K562 (cell line): Measurements from ENCODE around the gene DUSP28. TPM values are rescaled to one million over a fixed set of nuclear protein-coding genes. Genes with fewer than 3 reads are reported as not detected.

Experiments used
- ATAC-seq: fragments of 200-7000 bp; cut with Tn5 transposase; 3 replicates; pipeline ENCODE4 v1.9.1; 2020; ENCODE audit warnings: moderate library complexity
- BruUV-seq: library from RNA; stranded (reverse); fragments of 400-500 nt; replicated peaks from 2 replicates; lab custom pipeline; 2021; lab: Mats Ljungman, UMichigan
- CTCF ChIA-PET: fragments of 300-600 bp; formaldehyde crosslinking; extraction: SDS; loops from one replicate; lab custom pipeline; 2021; ENCODE audit warnings: low intra/inter-chr PET ratio; lab: Yijun Ruan, JAX
- POLR2A ChIA-PET: fragments of 300-600, 350-650 bp; sonication (Branson Sonifier 250); formaldehyde crosslinking; extraction: SDS; loops from one replicate; lab custom pipeline; 2021; ENCODE audit warnings: antibody characterized with exemption, inconsistent platforms; lab: Yijun Ruan, JAX
- DNase-seq, 4 experiments: peaks; one replicate each; pipeline versions ENCODE4 v3.0.0 to v3.0.0-alpha.2; 2011 to 2018; ENCODE audit warnings: low spot score in 3 of 4, mixed read lengths in 3 of 4; ENCODE audit errors: extremely low read depth in 1 of 4
- FAIRE-seq: peaks from 2 replicates; lab custom pipeline; 2011; peaks lifted over from hg19 to GRCh38; lab: Jason Lieb, UNC
- H2AFZ ChIP-seq: 2 replicates; pipeline ENCODE4 v1.6.0; 2011; ENCODE audit warnings: low read depth, low read length, control low read depth, inconsistent platforms
- H3K27ac ChIP-seq: fragments of 200-600 bp; 3 replicates; pipeline ENCODE4 v1.8.0; 2011; ENCODE audit warnings: low read depth, mild to moderate bottlenecking, control low read depth, inconsistent platforms, low read length, moderate library complexity, mixed read lengths; ENCODE audit errors: extremely low read depth
- H3K27me3 ChIP-seq, 2 experiments: fragments of 300-600 bp in 1 of 2; 2 replicates in 1 of 2; 3 replicates in 1 of 2; pipeline versions ENCODE4 v1.6.0 to v1.8.0; 2011; ENCODE audit warnings: inconsistent platforms in 2 of 2, low read length in 2 of 2, mild to moderate bottlenecking in 1 of 2, mixed read lengths in 1 of 2, moderate library complexity in 1 of 2; ENCODE audit not compliant: control insufficient read depth in 2 of 2, insufficient read depth in 2 of 2
- H3K36me3 ChIP-seq: fragments of 300-600 bp; 3 replicates; pipeline ENCODE4 v1.8.0; 2011; ENCODE audit warnings: mild to moderate bottlenecking, low read length, inconsistent platforms; ENCODE audit not compliant: control insufficient read depth, insufficient read depth
- H3K4me1 ChIP-seq, 2 experiments: fragments of 200-600 bp in 1 of 2; replicated peaks in 1 of 2; 2 replicates in 1 of 2; 3 replicates in 1 of 2; pipeline versions ENCODE4 v1.5.1 to v1.8.0; 2011; ENCODE audit warnings: inconsistent platforms in 2 of 2, low read length in 2 of 2, mild to moderate bottlenecking in 1 of 2, mixed read lengths in 1 of 2, moderate library complexity in 1 of 2; ENCODE audit not compliant: control insufficient read depth in 2 of 2, insufficient read depth in 2 of 2
- H3K4me2 ChIP-seq: 2 replicates; pipeline ENCODE4 v1.6.1; 2011; ENCODE audit warnings: low read length, control low read depth, inconsistent platforms, mixed read lengths; ENCODE audit not compliant: insufficient read depth
- H3K4me3 ChIP-seq: fragments of 200-600 bp; sonication (generic), shearing (Covaris generic); 2 replicates; pipeline ENCODE4 v1.5.1; 2016; ENCODE audit warnings: control low read depth, inconsistent platforms
- H3K79me2 ChIP-seq: fragments of 200-600 bp; 3 replicates; pipeline ENCODE4 v1.8.0; 2011; ENCODE audit warnings: low read length, inconsistent platforms; ENCODE audit not compliant: control insufficient read depth, insufficient read depth
- H3K9ac ChIP-seq, 2 experiments: 2 replicates each; pipeline versions ENCODE4 v1.6.0 to v1.6.1; 2011; ENCODE audit warnings: low read depth in 2 of 2, low read length in 2 of 2, control low read depth in 1 of 2, inconsistent platforms in 1 of 2, mild to moderate bottlenecking in 1 of 2, mixed read lengths in 1 of 2; ENCODE audit not compliant: insufficient read depth in 1 of 2
- H3K9me1 ChIP-seq: one replicate; pipeline ENCODE4 v1.6.0; 2011; ENCODE audit warnings: inconsistent platforms, mild to moderate bottlenecking, low read length, moderate library complexity; ENCODE audit not compliant: control insufficient read depth, insufficient read depth
- H3K9me3 ChIP-seq: replicated peaks from 2 replicates; pipeline ENCODE4 v1.5.1; 2011; ENCODE audit warnings: low read depth, low read length, inconsistent platforms; ENCODE audit not compliant: control insufficient read depth, insufficient read depth
- H4K20me1 ChIP-seq: replicated peaks from 2 replicates; pipeline ENCODE4 v1.6.1; 2011; ENCODE audit warnings: low read length, inconsistent platforms, mixed read lengths; ENCODE audit not compliant: control insufficient read depth, insufficient read depth
- ARNT ChIP-seq, 2 experiments: fragments of 450-650 bp; IDR thresholded peaks; 2 replicates each; pipeline ENCODE4 v1.6.1; 2016; ENCODE audit warnings: mild to moderate bottlenecking in 1 of 2
- C11orf30 ChIP-seq: fragments of 450-650 bp; IDR thresholded peaks from 2 replicates; pipeline ENCODE4 v1.6.1; 2016; ENCODE audit warnings: low read depth, mild to moderate bottlenecking
- ELF2 ChIP-seq: fragments of 250-450 bp; sonication (Bioruptor Pico); IDR thresholded peaks from 2 replicates; pipeline ENCODE4 v1.5.0; 2021; ENCODE audit warnings: mild to moderate bottlenecking
- HDAC1 ChIP-seq, 2 experiments: fragments of 450-650 bp; IDR thresholded peaks; 2 replicates each; pipeline ENCODE4 v1.6.1; 2016 to 2017; ENCODE audit warnings: inconsistent platforms in 1 of 2, mild to moderate bottlenecking in 1 of 2, moderate library complexity in 1 of 2
- MEF2D ChIP-seq: conservative IDR thresholded peaks from 2 replicates; pipeline ENCODE4 v1.6.1; 2016; ENCODE audit warnings: low read depth, missing genetic modification characterization, missing compliant biosample characterization
- NFE2L1 ChIP-seq: fragments of 450-650 bp; IDR thresholded peaks from 2 replicates; pipeline ENCODE4 v1.6.1; 2016; ENCODE audit warnings: missing genetic modification characterization, low read depth, mild to moderate bottlenecking, missing compliant biosample characterization, moderate library complexity, borderline replicate concordance
- NR2F6 ChIP-seq: fragments of 450-650 bp; formaldehyde crosslinking; IDR thresholded peaks from 2 replicates; pipeline ENCODE4 v1.4.0; 2020; ENCODE audit warnings: mild to moderate bottlenecking
- PTRF ChIP-seq: fragments of 450-650 bp; IDR thresholded peaks from 2 replicates; pipeline ENCODE4 v1.6.1; 2016; ENCODE audit warnings: mild to moderate bottlenecking, missing genetic modification characterization, missing compliant biosample characterization
- RNF2 ChIP-seq: sonication (generic); IDR thresholded peaks from 2 replicates; pipeline ENCODE4 v1.6.1; 2016
- TRIM24 ChIP-seq, 2 experiments: fragments of 450-650 bp; IDR thresholded peaks; 2 replicates each; pipeline ENCODE4 v1.6.1; 2016
- XRCC3 ChIP-seq: fragments of 450-650 bp; IDR thresholded peaks from 2 replicates; pipeline ENCODE4 v1.6.1; 2017; ENCODE audit warnings: mild to moderate bottlenecking, moderate library complexity
- ZFP30 ChIP-seq: fragments of 250-450 bp; sonication (Bioruptor Pico); IDR thresholded peaks from 2 replicates; pipeline ENCODE4 v1.8.0; 2022; ENCODE audit warnings: moderate library complexity, mild to moderate bottlenecking, inconsistent platforms, borderline replicate concordance
- ZNF174 ChIP-seq: fragments of 250-450 bp; sonication (Bioruptor Pico); IDR thresholded peaks from 2 replicates; pipeline ENCODE4 v1.4.0; 2020; ENCODE audit warnings: mild to moderate bottlenecking
- ZNF282 ChIP-seq: sonication (generic); formaldehyde crosslinking; IDR thresholded peaks from 2 replicates; pipeline ENCODE4 v1.8.1; 2023; ENCODE audit warnings: missing genetic modification reagents
- ZNF3 ChIP-seq: fragments of 250-450 bp; sonication (Bioruptor Pico); IDR thresholded peaks from 2 replicates; pipeline ENCODE4 v1.5.0; 2021; ENCODE audit warnings: mild to moderate bottlenecking, moderate library complexity
- ZNF316 ChIP-seq: fragments of 450-650 bp; IDR thresholded peaks from 2 replicates; pipeline ENCODE4 v1.6.1; 2016
- ZNF57 ChIP-seq: fragments of 450-650 bp; formaldehyde crosslinking; IDR thresholded peaks from 2 replicates; pipeline ENCODE4 v1.4.0; 2020; ENCODE audit warnings: mild to moderate bottlenecking, moderate library complexity
- ZNF766 ChIP-seq: fragments of 200-800 bp; sonication (Bioruptor generic); conservative IDR thresholded peaks from 2 replicates; pipeline ENCODE4 v1.6.1; 2016; ENCODE audit warnings: missing genetic modification characterization, missing compliant biosample characterization
- WGBS: fragments of 100-300 bp; shearing (Covaris generic); methylation state at CpG from one replicate; pipeline ENCODE4 v1.1.6; 2016; ENCODE audit warnings: low coverage, mixed read lengths; ENCODE audit not compliant: insufficient coverage; ENCODE audit errors: missing lambda C conversion rate; 5-methylcytosine and 5-hydroxymethylcytosine counted together
- in situ Hi-C: fragments of 300-500 bp; cut with MboI; formaldehyde crosslinking; loops from 4 replicates; pipeline ENCODE4 v1.15.0; 2018; ENCODE audit warnings: inconsistent platforms, mixed read lengths
- intact Hi-C: fragments of 100-400 bp; cut with micrococcal nuclease; formaldehyde crosslinking; loops from 2 replicates; pipeline ENCODE4 v1.14.2; 2022
- polyA plus RNA-seq, 8 experiments: library from polyadenylated mRNA; depleted of rRNA in 4 of 8; stranded (reverse) in 5 of 8; unstranded in 3 of 8; fragments of >200 nt; fragmentation: Nextera tagmentation in 2 of 8; fragmentation: Illumina TruSeq in 1 of 8; extraction: Ambion mirVana in 2 of 8; extraction: Trizol in 1 of 8; gene quantifications; 2 replicates each; pipeline versions ENCODE4 v1.2.1 to v1.2.3, GENCODE V29; 2011 to 2014; ENCODE audit warnings: inconsistent platforms in 1 of 8, missing spikeins in 1 of 8
- total RNA-seq, 7 experiments: library from RNA; depleted of rRNA in 6 of 7; stranded (reverse); fragments of >200 nt in 6 of 7; fragmentation: Illumina TruSeq in 2 of 7; extraction: Trizol in 2 of 7; gene quantifications; 2 replicates each; pipeline versions ENCODE4 v1.2.1 to v1.2.3, GENCODE V29; 2011 to 2021; ENCODE audit warnings: low replicate concordance in 1 of 7
- TF ChIP-seq, protein P1 (sequence below): sonication (generic); formaldehyde crosslinking; IDR thresholded peaks from 2 replicates; pipeline ENCODE4 v1.8.0; 2023; ENCODE audit warnings: mild to moderate bottlenecking, missing genetic modification reagents
- TF ChIP-seq, protein P2 (sequence below): sonication (generic); IDR thresholded peaks from 2 replicates; pipeline ENCODE4 v1.6.1; 2016

Gene DUSP28
- total and polyA plus RNA-seq, 9 of the 15 experiments (the other 6 are each of a cell fraction or from before 2014, with no cell fraction given), result 2.8 to 8.1 (median 4.2) TPM

GRCh38 chr2:240568678-240569522, 8.7 kb downstream of the DUSP28 start:
- H3K27me3 ChIP-seq, result no peaks in the 10 kb centered on the region
- no peak for ATAC-seq
- FAIRE-seq, result no peak
- H3K9ac ChIP-seq, result peak overlapping the region; percentile 42 to 89; a peak in 3 of 4 replicates
- CTCF ChIA-PET, result no interaction called here
- H3K79me2 ChIP-seq, result peaks cover 58% of the 10 kb centered on the region
- peak overlapping the region; percentile 59 for H3K27ac ChIP-seq
- POLR2A ChIA-PET, result interaction anchor here (0.6 to 1.4 kb wide), 3 partner anchors 10 to 18 kb away, joined by 3 to 5 read pairs (median 4); partner anchors contain the start of gene CAPN10
- WGBS, result 3% methylated on average over 20 of the region's 93 CpGs
- no peaks in the 10 kb centered on the region for H4K20me1 ChIP-seq
- DNase-seq, result peak; percentile 34 to 61 (median 55)
- peaks cover 8% of the 10 kb centered on the region; the same call in 2 of the 3 replicates for H3K36me3 ChIP-seq
- no peaks in the 10 kb centered on the region for H3K9me1 ChIP-seq
- peaks cover 24 to 83% of the 10 kb centered on the region in 2 experiments for H3K4me1 ChIP-seq
- in situ Hi-C loops, result no loop called here
- intact Hi-C loops, result loop anchor here (10.0 kb wide), 1 partner anchor 54 kb away; no protein-coding TSS in a partner anchor
- no TSS peak for BruUV-seq
- H3K9me3 ChIP-seq, result no peaks in the 10 kb centered on the region
- 0 out of 2 replicates have a peak overlapping the region, but pooled peaks have one; percentile 45 for H2AFZ ChIP-seq
- peak overlapping the region; percentile 77 for H3K4me2 ChIP-seq
- H3K4me3 ChIP-seq, result peak overlapping the region; percentile 58
- no peak for TF ChIP-seq XRCC3
- TF ChIP-seq MEF2D (tag), result no peak
- TF ChIP-seq ARNT (IDR thresholded peaks at IDR 0.05), result no peak
- no peak for TF ChIP-seq HDAC1 (IDR thresholded peaks at IDR 0.05)
- TF ChIP-seq TRIM24 (IDR thresholded peaks at IDR 0.05), result no peak
- no peak for TF ChIP-seq ZNF57 (CRISPR knock-in tag)
- no peak for TF ChIP-seq PTRF (tag)
- TF ChIP-seq, protein P1, sequence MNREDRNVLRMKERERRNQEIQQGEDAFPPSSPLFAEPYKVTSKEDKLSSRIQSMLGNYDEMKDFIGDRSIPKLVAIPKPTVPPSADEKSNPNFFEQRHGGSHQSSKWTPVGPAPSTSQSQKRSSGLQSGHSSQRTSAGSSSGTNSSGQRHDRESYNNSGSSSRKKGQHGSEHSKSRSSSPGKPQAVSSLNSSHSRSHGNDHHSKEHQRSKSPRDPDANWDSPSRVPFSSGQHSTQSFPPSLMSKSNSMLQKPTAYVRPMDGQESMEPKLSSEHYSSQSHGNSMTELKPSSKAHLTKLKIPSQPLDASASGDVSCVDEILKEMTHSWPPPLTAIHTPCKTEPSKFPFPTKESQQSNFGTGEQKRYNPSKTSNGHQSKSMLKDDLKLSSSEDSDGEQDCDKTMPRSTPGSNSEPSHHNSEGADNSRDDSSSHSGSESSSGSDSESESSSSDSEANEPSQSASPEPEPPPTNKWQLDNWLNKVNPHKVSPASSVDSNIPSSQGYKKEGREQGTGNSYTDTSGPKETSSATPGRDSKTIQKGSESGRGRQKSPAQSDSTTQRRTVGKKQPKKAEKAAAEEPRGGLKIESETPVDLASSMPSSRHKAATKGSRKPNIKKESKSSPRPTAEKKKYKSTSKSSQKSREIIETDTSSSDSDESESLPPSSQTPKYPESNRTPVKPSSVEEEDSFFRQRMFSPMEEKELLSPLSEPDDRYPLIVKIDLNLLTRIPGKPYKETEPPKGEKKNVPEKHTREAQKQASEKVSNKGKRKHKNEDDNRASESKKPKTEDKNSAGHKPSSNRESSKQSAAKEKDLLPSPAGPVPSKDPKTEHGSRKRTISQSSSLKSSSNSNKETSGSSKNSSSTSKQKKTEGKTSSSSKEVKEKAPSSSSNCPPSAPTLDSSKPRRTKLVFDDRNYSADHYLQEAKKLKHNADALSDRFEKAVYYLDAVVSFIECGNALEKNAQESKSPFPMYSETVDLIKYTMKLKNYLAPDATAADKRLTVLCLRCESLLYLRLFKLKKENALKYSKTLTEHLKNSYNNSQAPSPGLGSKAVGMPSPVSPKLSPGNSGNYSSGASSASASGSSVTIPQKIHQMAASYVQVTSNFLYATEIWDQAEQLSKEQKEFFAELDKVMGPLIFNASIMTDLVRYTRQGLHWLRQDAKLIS (CRISPR knock-in tag), result no peak
- TF ChIP-seq, protein P2, sequence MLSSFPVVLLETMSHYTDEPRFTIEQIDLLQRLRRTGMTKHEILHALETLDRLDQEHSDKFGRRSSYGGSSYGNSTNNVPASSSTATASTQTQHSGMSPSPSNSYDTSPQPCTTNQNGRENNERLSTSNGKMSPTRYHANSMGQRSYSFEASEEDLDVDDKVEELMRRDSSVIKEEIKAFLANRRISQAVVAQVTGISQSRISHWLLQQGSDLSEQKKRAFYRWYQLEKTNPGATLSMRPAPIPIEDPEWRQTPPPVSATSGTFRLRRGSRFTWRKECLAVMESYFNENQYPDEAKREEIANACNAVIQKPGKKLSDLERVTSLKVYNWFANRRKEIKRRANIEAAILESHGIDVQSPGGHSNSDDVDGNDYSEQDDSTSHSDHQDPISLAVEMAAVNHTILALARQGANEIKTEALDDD, result no peak
- TF ChIP-seq ELF2 (CRISPR knock-in tag), result no peak
- no peak for TF ChIP-seq NFE2L1 (tag)
- TF ChIP-seq ZNF316, result 0 out of 2 replicates have a peak, but pooled peaks have one; percentile 2
- no peak for TF ChIP-seq ZNF282 (CRISPR knock-in tag)
- no peak for TF ChIP-seq ZFP30 (CRISPR knock-in tag)
- TF ChIP-seq RNF2, result no peak
- TF ChIP-seq ZNF174 (CRISPR knock-in tag), result no peak
- no peak for TF ChIP-seq NR2F6 (CRISPR knock-in tag)
- TF ChIP-seq ZNF766 (CRISPR knock-in tag), result peak; percentile 21; the same call in 1 of the 2 replicates
- TF ChIP-seq ZNF3 (CRISPR knock-in tag), result no peak
- TF ChIP-seq C11orf30, result no peak
